Sigmoid colon (tissue), 7 donors: ENCODE results near the gene TRMT2A. TPM values are rescaled to one million over a fixed set of nuclear protein-coding genes. Genes with fewer than 3 reads are reported as not detected.

Experiments
- DNase-seq: peaks from one replicate; pipeline ENCODE4 v3.0.0-alpha.2; 2019
- H3K27ac ChIP-seq, 4 donors: fragments of 200-600 bp; sonication (generic); one replicate each; pipeline ENCODE4 v1.5.1; 2016 to 2019; ENCODE audit warnings: mild to moderate bottlenecking in 1 of 4
- H3K27me3 ChIP-seq, 3 donors: fragments of 200-600 bp; sonication (generic); one replicate each; pipeline ENCODE4 v1.5.1; 2019; ENCODE audit warnings: mild to moderate bottlenecking in 1 of 3
- H3K36me3 ChIP-seq, 4 donors: fragments of 200-600 bp; sonication (generic); one replicate each; pipeline ENCODE4 v1.5.1; 2016 to 2019
- H3K4me1 ChIP-seq, 4 donors: fragments of 200-600 bp; sonication (generic); one replicate each; pipeline ENCODE4 v1.5.1; 2017 to 2019
- H3K4me3 ChIP-seq, 4 donors: fragments of 200-600 bp; sonication (generic); one replicate each; pipeline ENCODE4 v1.5.1; 2017 to 2019; ENCODE audit warnings: mild to moderate bottlenecking in 2 of 4, moderate library complexity in 1 of 4
- H3K9me3 ChIP-seq, 4 donors: fragments of 200-600 bp in 3 of 4; sonication (generic) in 3 of 4; one replicate each; pipeline versions ENCODE4 v1.5.1 to v1.6.1; 2013 to 2019
- CTCF ChIP-seq, 4 experiments: fragments of 450-650 bp in 3 of 4; fragments of 200-600 bp in 1 of 4; IDR thresholded peaks; one replicate each; pipeline ENCODE4 v1.5.1; 2016 to 2019; ENCODE audit warnings: antibody characterized with exemption in 4 of 4, mild to moderate bottlenecking in 3 of 4, moderate library complexity in 2 of 4
- EP300 ChIP-seq, 4 donors: sonication (generic); formaldehyde crosslinking; IDR thresholded peaks; one replicate each; pipeline ENCODE4 v1.6.1; 2017; ENCODE audit warnings: antibody characterized with exemption in 4 of 4
- POLR2A ChIP-seq, 2 donors: fragments of 450-650 bp; IDR thresholded peaks; one replicate each; pipeline ENCODE4 v1.6.1; 2016; ENCODE audit warnings: antibody characterized with exemption in 2 of 2, mild to moderate bottlenecking in 2 of 2, moderate library complexity in 2 of 2
- POLR2AphosphoS5 ChIP-seq, 4 donors: sonication (generic); formaldehyde crosslinking; IDR thresholded peaks; one replicate each; pipeline ENCODE4 v1.6.1; 2017; ENCODE audit warnings: antibody characterized with exemption in 4 of 4
- WGBS, 2 donors: extraction: QIAGEN DNeasy Blood & Tissue Kit; methylation state at CpG; one replicate each; pipeline ENCODE4 v1.1.7; 2013; 5-methylcytosine and 5-hydroxymethylcytosine counted together
- intact Hi-C: fragments of 100-400 bp; cut with DNase I; formaldehyde crosslinking; loops from one replicate; pipeline ENCODE4 v1.15.1; 2023
- polyA plus RNA-seq, 3 donors: library from polyadenylated mRNA; stranded (reverse); fragments of 200-250 nt; gene quantifications; one replicate each; pipeline ENCODE4 v1.2.3, GENCODE V29; 2013
- total RNA-seq, 4 donors: library from RNA; depleted of rRNA; stranded (reverse); fragments of >200 nt; gene quantifications; one replicate each; pipeline ENCODE4 v1.1.0, GENCODE V29; 2016
- donor health status: healthy with polysubstance abuse.
- donor health status: Bipolar disorder and iron deficiency.
- donor health status: healthy.

TRMT2A gene
- total and polyA plus RNA-seq, 7 donors = 8.6 to 55.1 (median 43.7) TPM

GRCh38 chr22:20089977-20090729, 26.9 kb downstream of the TRMT2A start:
- WGBS, 2 donors = 94% methylated on average over 11 of the region's 11 CpGs
- H3K36me3 ChIP-seq = peaks cover 64 to 96% (median 80%) of the 10 kb centered on the region in 4 donors
- H3K4me1 ChIP-seq = peaks cover 0 to 9% (median 4%) of the 10 kb centered on the region in 4 donors
- TF ChIP-seq POLR2AphosphoS5 (IDR thresholded peaks at IDR 0.05) (no peak), POLR2A (IDR thresholded peaks at IDR 0.05) (no peak), CTCF (IDR thresholded peaks at IDR 0.05) (no peak), EP300 (IDR thresholded peaks at IDR 0.05) (no peak)
- no peak overlapping the region for H3K27ac ChIP-seq
- no peak for DNase-seq
- no peaks in the 10 kb centered on the region for H3K27me3 ChIP-seq
- intact Hi-C loops = loop anchor here (10.0 kb wide), 1 partner anchor 115 kb away; no protein-coding TSS in a partner anchor
- H3K4me3 ChIP-seq = no peak overlapping the region
- no peaks in the 10 kb centered on the region for H3K9me3 ChIP-seq

GRCh38 chr22:20089226-20089976, 27.6 kb downstream of the TRMT2A start:
- H3K27ac ChIP-seq = no peak overlapping the region
- H3K36me3 ChIP-seq = peaks cover 64 to 89% (median 73%) of the 10 kb centered on the region in 4 donors
- H3K4me3 ChIP-seq = no peak overlapping the region
- TF ChIP-seq POLR2A (IDR thresholded peaks at IDR 0.05) (no peak), CTCF (IDR thresholded peaks at IDR 0.05) (no peak), EP300 (IDR thresholded peaks at IDR 0.05) (no peak), POLR2AphosphoS5 (IDR thresholded peaks at IDR 0.05) (no peak)
- H3K9me3 ChIP-seq = no peaks in the 10 kb centered on the region
- DNase-seq = no peak
- 94 to 96% methylated on average over 17 of the region's 17 CpGs for WGBS, 2 donors
- intact Hi-C loops = loop anchor here (10.0 kb wide), 1 partner anchor 115 kb away; no protein-coding TSS in a partner anchor
- no peaks in the 10 kb centered on the region for H3K27me3 ChIP-seq
- H3K4me1 ChIP-seq = peaks cover 0 to 16% (median 11%) of the 10 kb centered on the region in 4 donors

GRCh38 chr22:20088263-20088648, 28.8 kb downstream of the TRMT2A start:
- intact Hi-C loops = loop anchor here (10.0 kb wide), 1 partner anchor 113 kb away; no protein-coding TSS in a partner anchor
- no peaks in the 10 kb centered on the region for H3K27me3 ChIP-seq
- H3K27ac ChIP-seq = no peak overlapping the region
- no peak for DNase-seq
- no peak overlapping the region for H3K4me3 ChIP-seq
- 95 to 96% methylated on average over 8 of the region's 8 CpGs for WGBS, 2 donors
- TF ChIP-seq CTCF (IDR thresholded peaks at IDR 0.05) (no peak), EP300 (IDR thresholded peaks at IDR 0.05) (no peak), POLR2A (IDR thresholded peaks at IDR 0.05) (no peak), POLR2AphosphoS5 (IDR thresholded peaks at IDR 0.05) (no peak)
- peaks cover 0 to 28% (median 23%) of the 10 kb centered on the region in 4 donors for H3K4me1 ChIP-seq
- H3K9me3 ChIP-seq = no peaks in the 10 kb centered on the region
- peaks cover 56 to 77% (median 66%) of the 10 kb centered on the region in 4 donors for H3K36me3 ChIP-seq

GRCh38 chr22:20087319-20088262, 29.4 kb downstream of the TRMT2A start:
- no peak overlapping the region for H3K4me3 ChIP-seq
- no peak overlapping the region for H3K27ac ChIP-seq
- intact Hi-C loops = loop anchor here (10.0 kb wide), 1 partner anchor 113 kb away; no protein-coding TSS in a partner anchor
- peaks cover 0 to 35% (median 29%) of the 10 kb centered on the region in 4 donors for H3K4me1 ChIP-seq
- no peaks in the 10 kb centered on the region for H3K9me3 ChIP-seq
- no peak for DNase-seq
- H3K27me3 ChIP-seq = no peaks in the 10 kb centered on the region
- peaks cover 50 to 71% (median 62%) of the 10 kb centered on the region in 4 donors for H3K36me3 ChIP-seq
- TF ChIP-seq CTCF (IDR thresholded peaks at IDR 0.05) (no peak), EP300 (IDR thresholded peaks at IDR 0.05) (no peak), POLR2AphosphoS5 (IDR thresholded peaks at IDR 0.05) (no peak), POLR2A (IDR thresholded peaks at IDR 0.05) (no peak)
- WGBS, 2 donors = 90 to 91% methylated on average over 14 of the region's 14 CpGs
